Naive thymus-derived CD4-positive, alpha-beta T cell (primary cell): Measurements from ENCODE around the gene ITIH4. TPM values are rescaled to one million over a fixed set of nuclear protein-coding genes. Genes with fewer than 3 reads are reported as not detected.

Experiments
- ATAC-seq: fragments of 150-1000 bp; cut with Tn5 transposase; 2 replicates; pipeline ENCODE4 v1.10.0; 2021; ENCODE audit warnings: mild to moderate bottlenecking, moderate library complexity
- CTCF ChIA-PET: fragments of 350-600 bp; sonication (Branson Sonifier 250); formaldehyde crosslinking; loops from one replicate; lab custom pipeline; 2021; ENCODE audit warnings: antibody characterized with exemption; lab: Charles Lee
- POLR2A ChIA-PET: fragments of 350-600 bp; sonication (Branson Sonifier 250); formaldehyde crosslinking; loops from one replicate; lab custom pipeline; 2021; ENCODE audit warnings: antibody characterized with exemption, inconsistent platforms; lab: Charles Lee
- DNase-seq, 9 donors: peaks; one replicate each; pipeline versions ENCODE4 v3.0.0 to v3.0.0-alpha.2; 2020 to 2022; ENCODE audit warnings: mixed read lengths in 1 of 9
- H3K27ac ChIP-seq: one replicate; pipeline ENCODE4 v1.7.0; 2013; ENCODE audit warnings: mild to moderate bottlenecking, low read depth, low read length, moderate library complexity
- H3K27me3 ChIP-seq, 2 donors: one replicate each; pipeline ENCODE4 v1.7.0; 2013; ENCODE audit warnings: low read length in 2 of 2, mild to moderate bottlenecking in 2 of 2, moderate library complexity in 2 of 2; ENCODE audit not compliant: control insufficient read depth in 2 of 2, insufficient read depth in 2 of 2
- H3K36me3 ChIP-seq, 3 experiments: 1 replicate in 2 of 3; 2 replicates in 1 of 3; pipeline ENCODE4 v1.7.0; 2013; ENCODE audit warnings: low read length in 3 of 3, mild to moderate bottlenecking in 3 of 3, moderate library complexity in 1 of 3; ENCODE audit not compliant: insufficient read depth in 3 of 3, control insufficient read depth in 2 of 3
- H3K4me1 ChIP-seq, 2 donors: one replicate each; pipeline ENCODE4 v1.7.0; 2013; ENCODE audit warnings: low read length in 2 of 2, mild to moderate bottlenecking in 2 of 2, moderate library complexity in 1 of 2; ENCODE audit not compliant: control insufficient read depth in 2 of 2, insufficient read depth in 2 of 2
- H3K4me3 ChIP-seq: 2 replicates; pipeline ENCODE4 v1.7.0; 2013; ENCODE audit warnings: mild to moderate bottlenecking, low read length
- H3K9me3 ChIP-seq, 3 experiments: 1 replicate in 2 of 3; 2 replicates in 1 of 3; pipeline ENCODE4 v1.7.0; 2013; ENCODE audit warnings: low read length in 3 of 3; ENCODE audit not compliant: control insufficient read depth in 2 of 3
- H3K27ac Mint-ChIP-seq, 9 donors: one replicate each; pipeline ENCODE4 v1.8.0; 2020 to 2022; ENCODE audit warnings: mixed read lengths in 9 of 9, mild to moderate bottlenecking in 8 of 9, moderate library complexity in 5 of 9, inconsistent platforms in 2 of 9
- H3K27me3 Mint-ChIP-seq, 5 donors: one replicate each; pipeline ENCODE4 v1.8.0; 2021 to 2022; ENCODE audit warnings: mixed read lengths in 5 of 5, mild to moderate bottlenecking in 1 of 5
- H3K36me3 Mint-ChIP-seq, 5 donors: one replicate each; pipeline ENCODE4 v1.8.0; 2020 to 2022; ENCODE audit warnings: mixed read lengths in 5 of 5, mild to moderate bottlenecking in 3 of 5, inconsistent platforms in 1 of 5
- H3K4me1 Mint-ChIP-seq, 7 donors: one replicate each; pipeline ENCODE4 v1.8.0; 2020 to 2022; ENCODE audit warnings: mixed read lengths in 7 of 7, mild to moderate bottlenecking in 3 of 7, inconsistent platforms in 1 of 7
- H3K4me3 Mint-ChIP-seq, 10 donors: one replicate each; pipeline ENCODE4 v1.8.0; 2020 to 2022; ENCODE audit warnings: mild to moderate bottlenecking in 10 of 10, mixed read lengths in 10 of 10, moderate library complexity in 6 of 10, inconsistent platforms in 2 of 10
- H3K9me3 Mint-ChIP-seq, 11 donors: one replicate each; pipeline ENCODE4 v1.8.0; 2020 to 2022; ENCODE audit warnings: mixed read lengths in 11 of 11, mild to moderate bottlenecking in 4 of 11, inconsistent platforms in 1 of 11, moderate library complexity in 1 of 11
- intact Hi-C, 2 donors: fragments of 100-400 bp; cut with micrococcal nuclease; formaldehyde crosslinking; loops; one replicate each; pipeline ENCODE4 v1.15.1; 2023
- polyA plus RNA-seq, 2 donors: library from polyadenylated mRNA; unstranded; fragments of 300-500 nt; fragmentation: Illumina TruSeq; gene quantifications; one replicate each; pipeline ENCODE4 v1.2.3, GENCODE V29; 2021
- total RNA-seq, 6 experiments: library from RNA in 5 of 6; stranded (reverse) in 5 of 6; gene quantifications; 1 replicate in 5 of 6; 2 replicates in 1 of 6; pipeline ENCODE4 v1.2.3 and lab custom pipeline; 2021 to 2026

Gene ITIH4
- total and polyA plus RNA-seq, 7 experiments from 2014 or later, result 0.08 to 37.6 (median 32.3) TPM

DNA sequence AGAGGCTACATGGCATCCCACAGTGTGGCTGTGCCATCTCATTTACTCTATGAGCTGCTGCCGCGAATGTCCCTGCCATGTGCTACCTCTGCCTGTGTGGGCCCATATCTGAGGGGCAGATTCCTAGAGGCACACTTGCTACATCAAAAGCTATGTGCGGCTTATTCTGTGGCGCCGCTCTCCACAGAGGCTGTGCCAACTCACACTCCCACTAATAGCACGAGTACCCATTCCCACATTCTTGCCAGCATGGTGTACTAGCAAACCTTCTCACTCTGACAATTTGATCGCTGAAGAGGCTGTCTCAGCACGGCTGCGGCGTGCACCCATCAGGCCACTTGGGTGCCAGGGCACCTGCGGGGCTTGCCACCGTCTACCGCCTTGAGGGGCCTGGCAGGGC, 35.5 kb upstream of the ITIH4 start:
- ATAC-seq, result no peak
- CTCF ChIA-PET, result no interaction called here
- intact Hi-C loops, result no loop called here
- Mint-ChIP-seq H3K4me1 (peaks cover 0 to 16% (median 0%) of the 10 kb centered on the region in 7 donors), H3K27ac (peak overlapping the region in 1 of 9 donors; percentile 65), H3K9me3 (peaks cover 0 to 24% (median 9%) of the 10 kb centered on the region in 11 donors), H3K4me3 (no peak overlapping the region), H3K27me3 (no peaks in the 10 kb centered on the region), H3K36me3 (peaks cover 4 to 54% (median 37%) of the 10 kb centered on the region in 5 donors)
- POLR2A ChIA-PET, result no interaction called here
- H3K36me3 ChIP-seq, result peaks cover 0 to 9% (median 0%) of the 10 kb centered on the region in 3 experiments
- H3K27ac ChIP-seq, result no peak overlapping the region
- no peaks in the 10 kb centered on the region for H3K27me3 ChIP-seq
- no peak overlapping the region for H3K4me3 ChIP-seq
- no peak for DNase-seq
- H3K4me1 ChIP-seq, result no peaks in the 10 kb centered on the region
- no peaks in the 10 kb centered on the region for H3K9me3 ChIP-seq

DNA sequence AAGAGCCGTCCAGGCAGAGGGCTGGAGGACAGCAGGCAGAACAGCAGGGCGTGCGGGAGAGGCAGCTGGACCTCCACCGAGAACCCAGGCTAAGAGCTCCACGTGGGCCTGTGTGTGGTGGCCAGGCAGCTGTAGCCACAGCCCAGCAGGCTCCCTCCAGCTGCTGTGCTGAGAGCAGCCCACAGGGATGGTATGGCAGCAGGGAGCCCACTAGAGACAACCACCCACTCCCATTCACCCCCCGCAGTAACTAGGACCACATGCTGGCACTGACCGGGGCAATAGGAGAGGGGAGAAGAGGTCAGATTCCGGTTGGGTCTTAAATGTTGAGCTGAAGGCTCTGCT, 29.9 kb upstream of the ITIH4 start:
- Histone ChIP-seq H3K27me3 (no peaks in the 10 kb centered on the region), H3K4me3 (no peak overlapping the region), H3K9me3 (no peaks in the 10 kb centered on the region), H3K4me1 (no peaks in the 10 kb centered on the region), H3K27ac (no peak overlapping the region), H3K36me3 (peaks cover 0 to 4% (median 0%) of the 10 kb centered on the region in 3 experiments)
- no peaks in the 10 kb centered on the region for H3K27me3 Mint-ChIP-seq
- ChIA-PET CTCF (no interaction called here), POLR2A (no interaction called here)
- intact Hi-C loops, result no loop called here
- ATAC-seq (no peak), DNase-seq (no peak)
- peaks cover 0 to 16% (median 2%) of the 10 kb centered on the region in 7 donors for H3K4me1 Mint-ChIP-seq
- H3K9me3 Mint-ChIP-seq, result peaks cover 0 to 11% (median 2%) of the 10 kb centered on the region in 11 donors
- peaks cover 0 to 47% (median 21%) of the 10 kb centered on the region in 5 donors for H3K36me3 Mint-ChIP-seq
- no peak overlapping the region for H3K4me3 Mint-ChIP-seq
- no peak overlapping the region for H3K27ac Mint-ChIP-seq

DNA sequence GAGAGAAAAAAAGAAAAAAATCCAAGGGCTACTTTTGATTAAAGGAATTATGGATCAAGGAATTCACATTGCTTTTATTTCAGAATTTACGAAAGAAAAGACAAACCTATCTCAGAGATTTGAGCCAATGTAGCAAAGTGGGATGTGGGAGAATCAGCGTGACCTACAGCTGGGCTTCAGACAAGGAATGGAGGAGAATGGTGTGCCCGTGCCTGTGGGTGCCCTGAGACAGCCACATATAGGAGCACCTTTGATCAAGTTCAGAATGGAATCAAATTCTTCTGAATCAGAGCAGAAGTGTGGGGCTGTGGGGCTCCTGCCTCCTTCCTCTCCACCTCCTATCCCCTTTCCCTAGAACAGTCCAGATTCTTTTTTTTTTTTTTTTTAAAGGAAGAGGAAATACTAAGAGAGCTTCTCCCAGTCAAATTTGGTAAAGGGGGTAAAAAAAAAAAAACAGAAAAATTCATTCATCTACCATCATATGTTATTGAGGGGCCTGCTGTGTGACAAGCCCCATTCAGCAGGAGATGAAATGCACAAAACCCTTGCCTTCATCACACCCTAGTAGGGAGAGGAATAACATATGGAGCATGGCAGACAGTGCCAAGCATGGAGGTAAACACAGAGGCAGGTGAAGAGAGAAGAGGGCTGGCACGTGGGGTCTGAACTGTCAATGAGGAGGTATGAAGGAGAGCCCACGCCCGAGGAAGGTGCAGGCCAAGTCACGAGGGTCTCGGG, 29.4 kb upstream of the ITIH4 start:
- no peak overlapping the region for H3K4me3 Mint-ChIP-seq
- Histone ChIP-seq H3K27me3 (no peaks in the 10 kb centered on the region), H3K4me1 (no peaks in the 10 kb centered on the region), H3K9me3 (no peaks in the 10 kb centered on the region), H3K36me3 (peaks cover 0 to 4% (median 0%) of the 10 kb centered on the region in 3 experiments), H3K4me3 (no peak overlapping the region), H3K27ac (no peak overlapping the region)
- no peak for ATAC-seq
- H3K9me3 Mint-ChIP-seq, result peaks cover 0 to 7% (median 0%) of the 10 kb centered on the region in 11 donors
- no peaks in the 10 kb centered on the region for H3K27me3 Mint-ChIP-seq
- no peak for DNase-seq
- ChIA-PET POLR2A (no interaction called here), CTCF (no interaction called here)
- peaks cover 0 to 16% (median 2%) of the 10 kb centered on the region in 7 donors for H3K4me1 Mint-ChIP-seq
- peaks cover 0 to 43% (median 19%) of the 10 kb centered on the region in 5 donors for H3K36me3 Mint-ChIP-seq
- intact Hi-C loops, result no loop called here
- no peak overlapping the region for H3K27ac Mint-ChIP-seq

DNA sequence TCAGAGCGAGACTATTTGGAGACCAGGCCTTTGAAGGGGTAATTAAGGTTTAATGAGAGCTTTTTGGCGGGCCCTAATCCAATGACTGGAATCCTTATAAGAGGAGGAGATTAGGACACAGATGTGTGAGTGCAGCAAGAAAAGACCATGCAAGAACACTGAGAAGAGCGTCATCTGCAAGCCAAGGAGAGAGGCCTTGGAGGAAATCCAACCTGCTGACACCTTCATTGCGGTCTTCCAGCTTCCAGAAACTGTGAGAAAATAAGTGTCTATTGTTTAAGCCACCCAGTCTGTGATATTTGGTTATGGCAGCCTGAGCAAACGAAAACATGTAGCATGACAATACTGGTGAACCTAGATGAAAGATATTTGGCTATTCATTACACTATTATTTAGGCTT, 27.4 kb upstream of the ITIH4 start:
- Mint-ChIP-seq H3K4me1 (peaks cover 0 to 15% (median 2%) of the 10 kb centered on the region in 7 donors), H3K4me3 (no peak overlapping the region)
- CTCF ChIA-PET, result no interaction called here

DNA sequence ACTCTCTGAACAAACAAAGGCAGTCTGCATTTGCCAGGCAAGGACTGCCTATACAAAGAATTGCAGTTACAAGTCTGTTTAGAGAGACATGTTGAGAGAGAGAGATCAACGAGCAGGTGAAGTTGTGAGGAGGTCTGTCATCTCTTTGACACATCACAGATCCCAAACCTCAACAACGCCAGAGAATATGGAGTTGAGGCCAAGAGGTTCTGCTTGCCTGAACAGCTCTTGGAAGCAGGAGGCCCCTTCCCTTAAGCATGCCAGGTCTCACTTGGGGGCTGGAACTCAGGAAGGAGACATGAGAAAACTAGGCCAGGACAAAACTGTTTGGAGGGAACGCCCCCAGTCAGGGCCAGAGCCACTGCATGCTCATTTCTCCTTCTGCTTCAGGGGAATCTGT, 26.7 kb upstream of the ITIH4 start:
- no peaks in the 10 kb centered on the region for H3K9me3 Mint-ChIP-seq

More for the DNA sequence above, 27.4 kb upstream of the ITIH4 start:
- Histone ChIP-seq H3K9me3 (no peaks in the 10 kb centered on the region), H3K36me3 (peaks cover 0 to 4% (median 0%) of the 10 kb centered on the region in 3 experiments), H3K27me3 (no peaks in the 10 kb centered on the region), H3K27ac (no peak overlapping the region), H3K4me3 (no peak overlapping the region), H3K4me1 (no peaks in the 10 kb centered on the region)
- Mint-ChIP-seq H3K36me3 (peaks cover 0 to 35% (median 8%) of the 10 kb centered on the region in 5 donors), H3K27ac (no peak overlapping the region), H3K27me3 (no peaks in the 10 kb centered on the region), H3K9me3 (no peaks in the 10 kb centered on the region)
- DNase-seq (no peak), ATAC-seq (no peak)
- intact Hi-C loops, result no loop called here
- POLR2A ChIA-PET, result no interaction called here

DNA sequence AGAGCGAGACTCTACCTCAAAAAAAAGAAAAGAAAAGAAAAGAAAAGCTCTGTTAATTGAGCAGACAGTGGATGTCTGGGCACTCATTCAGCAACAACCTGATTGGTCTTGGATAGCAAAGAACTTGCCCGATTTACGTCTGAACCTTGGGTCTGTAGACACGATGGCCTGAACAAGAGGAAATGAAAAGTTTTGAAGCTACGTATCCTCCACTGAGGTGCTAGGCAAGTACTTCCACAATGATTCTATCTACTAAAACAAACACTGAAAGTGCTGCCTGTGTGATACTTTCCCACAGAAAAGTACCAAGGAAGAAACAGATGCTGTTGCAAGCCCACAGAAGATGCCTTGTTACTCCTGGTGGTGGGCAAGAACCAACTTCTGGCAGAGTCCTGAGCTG, 26.2 kb upstream of the ITIH4 start:
- H3K4me1 Mint-ChIP-seq, result peaks cover 0 to 6% (median 2%) of the 10 kb centered on the region in 7 donors
- Histone ChIP-seq H3K9me3 (no peaks in the 10 kb centered on the region), H3K27me3 (no peaks in the 10 kb centered on the region), H3K4me3 (no peak overlapping the region), H3K27ac (no peak overlapping the region), H3K36me3 (peaks cover 0 to 15% (median 0%) of the 10 kb centered on the region in 3 experiments), H3K4me1 (no peaks in the 10 kb centered on the region)
- DNase-seq, result no peak
- no peak overlapping the region for H3K4me3 Mint-ChIP-seq
- no peaks in the 10 kb centered on the region for H3K27me3 Mint-ChIP-seq
- peaks cover 2 to 36% (median 6%) of the 10 kb centered on the region in 5 donors for H3K36me3 Mint-ChIP-seq
- ATAC-seq, result no peak
- intact Hi-C loops, result no loop called here
- peak overlapping the region in 1 of 9 donors; percentile 43 for H3K27ac Mint-ChIP-seq
- ChIA-PET CTCF (interaction anchor here (0.5 kb wide), 1 partner anchor 251 kb away, joined by 3 read pairs; no protein-coding TSS in a partner anchor), POLR2A (interaction anchor here (0.6 kb wide), 1 partner anchor 329 kb away, joined by 3 read pairs; no protein-coding TSS in a partner anchor)
- no peaks in the 10 kb centered on the region for H3K9me3 Mint-ChIP-seq

More for the DNA sequence above, 26.7 kb upstream of the ITIH4 start:
- Mint-ChIP-seq H3K27me3 (no peaks in the 10 kb centered on the region), H3K27ac (peak overlapping the region in 1 of 9 donors; percentile 43), H3K4me3 (no peak overlapping the region), H3K4me1 (peaks cover 0 to 11% (median 2%) of the 10 kb centered on the region in 7 donors), H3K36me3 (peaks cover 1 to 34% (median 3%) of the 10 kb centered on the region in 5 donors)
- ChIA-PET POLR2A (interaction anchor here (0.6 kb wide), 1 partner anchor 328 kb away, joined by 3 read pairs; no protein-coding TSS in a partner anchor), CTCF (interaction anchor here (0.5 kb wide), 1 partner anchor 251 kb away, joined by 3 read pairs; no protein-coding TSS in a partner anchor)
- H3K27ac ChIP-seq, result no peak overlapping the region
- no peaks in the 10 kb centered on the region for H3K9me3 ChIP-seq
- peaks cover 0 to 10% (median 0%) of the 10 kb centered on the region in 3 experiments for H3K36me3 ChIP-seq
- intact Hi-C loops, result no loop called here
- ATAC-seq (no peak), DNase-seq (no peak)
- H3K27me3 ChIP-seq, result no peaks in the 10 kb centered on the region
- no peaks in the 10 kb centered on the region for H3K4me1 ChIP-seq
- H3K4me3 ChIP-seq, result no peak overlapping the region
